Measurements from ENCODE around the gene HOMER1.

HOMER1 gene

GRCh38 chr5:79456890-79457583 lies 56.9 kb downstream of the HOMER1 start:
- H3K9me3 ChIP-seq (ENCODE audit: control insufficient read depth, insufficient read depth, low read length) = no peaks in the 10 kb centered on the region
- H3K27ac ChIP-seq (ENCODE audit: low read depth, low read length) = no peak overlapping the region
- peaks cover 25% of the 10 kb centered on the region for H3K27me3 ChIP-seq (ENCODE audit: control insufficient read depth, low read length)
- TF ChIP-seq, protein P1, sequence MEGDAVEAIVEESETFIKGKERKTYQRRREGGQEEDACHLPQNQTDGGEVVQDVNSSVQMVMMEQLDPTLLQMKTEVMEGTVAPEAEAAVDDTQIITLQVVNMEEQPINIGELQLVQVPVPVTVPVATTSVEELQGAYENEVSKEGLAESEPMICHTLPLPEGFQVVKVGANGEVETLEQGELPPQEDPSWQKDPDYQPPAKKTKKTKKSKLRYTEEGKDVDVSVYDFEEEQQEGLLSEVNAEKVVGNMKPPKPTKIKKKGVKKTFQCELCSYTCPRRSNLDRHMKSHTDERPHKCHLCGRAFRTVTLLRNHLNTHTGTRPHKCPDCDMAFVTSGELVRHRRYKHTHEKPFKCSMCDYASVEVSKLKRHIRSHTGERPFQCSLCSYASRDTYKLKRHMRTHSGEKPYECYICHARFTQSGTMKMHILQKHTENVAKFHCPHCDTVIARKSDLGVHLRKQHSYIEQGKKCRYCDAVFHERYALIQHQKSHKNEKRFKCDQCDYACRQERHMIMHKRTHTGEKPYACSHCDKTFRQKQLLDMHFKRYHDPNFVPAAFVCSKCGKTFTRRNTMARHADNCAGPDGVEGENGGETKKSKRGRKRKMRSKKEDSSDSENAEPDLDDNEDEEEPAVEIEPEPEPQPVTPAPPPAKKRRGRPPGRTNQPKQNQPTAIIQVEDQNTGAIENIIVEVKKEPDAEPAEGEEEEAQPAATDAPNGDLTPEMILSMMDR (IDR thresholded peaks at IDR 0.05; ENCODE audit: low read depth, low read length, poor library complexity, severe bottlenecking) = no peak
- TF ChIP-seq EZH2phosphoT487 (IDR thresholded peaks at IDR 0.05; ENCODE audit: borderline replicate concordance, low read length) = no peak
- H3F3A ChIP-seq (ENCODE audit: control insufficient read depth, insufficient read depth) = no peaks in the 10 kb centered on the region
- no peaks in the 10 kb centered on the region for H3K79me2 ChIP-seq (ENCODE audit: control insufficient read depth, low read length)
- H3K4me2 ChIP-seq (ENCODE audit: low read length) = no peak overlapping the region
- H3K4me3 ChIP-seq (ENCODE audit: low read length) = no peak overlapping the region
- no peaks in the 10 kb centered on the region for H3K36me3 ChIP-seq (ENCODE audit: control insufficient read depth, low read length)
- no peaks in the 10 kb centered on the region for H3K9me2 ChIP-seq (replicated peaks; ENCODE audit: control insufficient read depth, low read length)
- H3K4me1 ChIP-seq (ENCODE audit: control insufficient read depth, low read length) = no peaks in the 10 kb centered on the region
- H4K20me1 ChIP-seq (ENCODE audit: control insufficient read depth, insufficient read depth, low read depth, low read length) = no peaks in the 10 kb centered on the region

DNA sequence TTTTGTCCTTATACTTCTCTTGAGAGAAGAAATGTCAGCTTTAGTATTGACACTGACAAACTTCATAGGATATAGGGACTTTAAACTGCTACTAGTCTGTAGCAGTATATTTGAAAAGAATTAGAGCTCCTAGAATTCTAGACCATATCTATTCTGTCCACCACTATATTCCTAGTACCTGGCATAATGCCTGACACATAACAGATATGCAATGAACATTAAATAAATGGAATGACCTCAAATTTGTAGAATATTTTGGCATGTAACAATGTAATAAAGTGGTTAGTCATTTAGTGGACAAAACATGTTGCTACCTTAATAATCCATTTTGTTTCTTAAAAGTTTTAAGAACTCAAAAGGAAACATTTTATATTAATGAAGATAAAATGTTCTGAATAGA lies 57.5 kb downstream of the HOMER1 start:
- H3K27ac ChIP-seq (ENCODE audit: low read depth, low read length) = no peak overlapping the region
- H3F3A ChIP-seq (ENCODE audit: control insufficient read depth, insufficient read depth) = no peaks in the 10 kb centered on the region
- no peak overlapping the region for H3K4me2 ChIP-seq (ENCODE audit: low read length)
- no peaks in the 10 kb centered on the region for H3K79me2 ChIP-seq (ENCODE audit: control insufficient read depth, low read length)
- H4K20me1 ChIP-seq (ENCODE audit: control insufficient read depth, insufficient read depth, low read depth, low read length) = no peaks in the 10 kb centered on the region
- peaks cover 25% of the 10 kb centered on the region for H3K27me3 ChIP-seq (ENCODE audit: control insufficient read depth, low read length)
- H3K9me3 ChIP-seq (ENCODE audit: control insufficient read depth, insufficient read depth, low read length) = no peaks in the 10 kb centered on the region
- H3K4me1 ChIP-seq (ENCODE audit: control insufficient read depth, low read length) = no peaks in the 10 kb centered on the region
- no peak overlapping the region for H3K4me3 ChIP-seq (ENCODE audit: low read length)
- no peaks in the 10 kb centered on the region for H3K9me2 ChIP-seq (replicated peaks; ENCODE audit: control insufficient read depth, low read length)
- TF ChIP-seq EZH2phosphoT487 (IDR thresholded peaks at IDR 0.05; ENCODE audit: borderline replicate concordance, low read length) = no peak
- TF ChIP-seq, protein P1 (IDR thresholded peaks at IDR 0.05; ENCODE audit: low read depth, low read length, poor library complexity, severe bottlenecking) = no peak
- no peaks in the 10 kb centered on the region for H3K36me3 ChIP-seq (ENCODE audit: control insufficient read depth, low read length)

GRCh38 chr5:79454043-79454442 lies 59.9 kb downstream of the HOMER1 start:
- Histone ChIP-seq H3K4me2 (ENCODE audit: low read length) (no peak overlapping the region), H3K4me3 (ENCODE audit: low read length) (no peak overlapping the region), H3K9me2 (replicated peaks; ENCODE audit: control insufficient read depth, low read length) (no peaks in the 10 kb centered on the region), H3K9me3 (ENCODE audit: control insufficient read depth, insufficient read depth, low read length) (no peaks in the 10 kb centered on the region), H3F3A (ENCODE audit: control insufficient read depth, insufficient read depth) (no peaks in the 10 kb centered on the region), H3K27ac (ENCODE audit: low read depth, low read length) (no peak overlapping the region), H3K27me3 (ENCODE audit: control insufficient read depth, low read length) (peaks cover 25% of the 10 kb centered on the region), H4K20me1 (ENCODE audit: control insufficient read depth, insufficient read depth, low read depth, low read length) (no peaks in the 10 kb centered on the region), H3K4me1 (ENCODE audit: control insufficient read depth, low read length) (no peaks in the 10 kb centered on the region), H3K79me2 (ENCODE audit: control insufficient read depth, low read length) (no peaks in the 10 kb centered on the region), H3K36me3 (ENCODE audit: control insufficient read depth, low read length) (no peaks in the 10 kb centered on the region)
- no peak for TF ChIP-seq EZH2phosphoT487 (IDR thresholded peaks at IDR 0.05; ENCODE audit: borderline replicate concordance, low read length)
- TF ChIP-seq, protein P1 (IDR thresholded peaks at IDR 0.05; ENCODE audit: low read depth, low read length, poor library complexity, severe bottlenecking) = no peak
